HepG2 (cell line): Measurements from ENCODE around the gene ARGLU1. TPM values are rescaled to one million over a fixed set of nuclear protein-coding genes. Genes with fewer than 3 reads are reported as not detected.
A peak's percentile ranks its signal among the peaks of the same experiment; 100 is the strongest.

ENCODE experiments used
- ARNTL ChIP-seq: sonication (generic); formaldehyde crosslinking; IDR thresholded peaks from 2 replicates; pipeline ENCODE4 v1.4.0; 2020; ENCODE audit warnings: mild to moderate bottlenecking, missing genetic modification reagents
- FOXM1 ChIP-seq: sonication (generic); formaldehyde crosslinking; IDR thresholded peaks from 2 replicates; pipeline ENCODE4 v1.5.0; 2020; ENCODE audit warnings: missing genetic modification reagents
- HDAC1 ChIP-seq: sonication (generic); formaldehyde crosslinking; IDR thresholded peaks from 2 replicates; pipeline ENCODE4 v1.5.1; 2020; ENCODE audit warnings: mild to moderate bottlenecking, missing genetic modification reagents
- MLXIP ChIP-seq: sonication (generic); formaldehyde crosslinking; IDR thresholded peaks from 2 replicates; pipeline ENCODE4 v1.9.0; 2021; ENCODE audit warnings: missing genetic modification reagents, borderline replicate concordance
- NFYC ChIP-seq: IDR thresholded peaks from 2 replicates; pipeline ENCODE4 v1.6.1; 2016; ENCODE audit warnings: missing genetic modification reagents, missing compliant biosample characterization
- PTBP1 ChIP-seq: fragments of 200-400 bp; formaldehyde crosslinking; IDR thresholded peaks from 2 replicates; pipeline ENCODE4 v1.6.1; 2018; ENCODE audit warnings: low read length, low read depth; ENCODE audit not compliant: poor library complexity, severe bottlenecking
- RCOR2 ChIP-seq: IDR thresholded peaks from 2 replicates; pipeline ENCODE4 v1.6.1; 2016; ENCODE audit warnings: missing biosample characterization, missing genetic modification reagents
- SMAD3 ChIP-seq: sonication (generic); formaldehyde crosslinking; IDR thresholded peaks from 2 replicates; pipeline ENCODE4 v1.4.0; 2020; ENCODE audit warnings: missing genetic modification reagents
- SP5 ChIP-seq: IDR thresholded peaks from 2 replicates; pipeline ENCODE4 v1.6.1; 2016; ENCODE audit warnings: low read depth, borderline replicate concordance
- TCF7L2 ChIP-seq: IDR thresholded peaks from 2 replicates; pipeline ENCODE4 v1.6.1; 2011; ENCODE audit warnings: mild to moderate bottlenecking, low read depth, low read length, moderate library complexity
- TSC22D2 ChIP-seq: sonication (generic); formaldehyde crosslinking; IDR thresholded peaks from 2 replicates; pipeline ENCODE4 v1.5.1; 2020; ENCODE audit warnings: missing genetic modification reagents, mild to moderate bottlenecking, borderline replicate concordance
- ZBTB43 ChIP-seq: sonication (generic); formaldehyde crosslinking; conservative IDR thresholded peaks from 2 replicates; pipeline ENCODE4 v1.4.0; 2020; ENCODE audit warnings: missing genetic modification reagents
- ZBTB49 ChIP-seq: sonication (generic); formaldehyde crosslinking; IDR thresholded peaks from 2 replicates; pipeline ENCODE4 v1.4.0; 2020; ENCODE audit warnings: missing genetic modification reagents, borderline replicate concordance
- ZFP82 ChIP-seq: sonication (generic); formaldehyde crosslinking; IDR thresholded peaks from 2 replicates; pipeline ENCODE4 v1.5.1; 2020; ENCODE audit warnings: mild to moderate bottlenecking, missing genetic modification reagents, borderline replicate concordance
- ZIK1 ChIP-seq: sonication (generic); formaldehyde crosslinking; IDR thresholded peaks from 2 replicates; pipeline ENCODE4 v1.5.0; 2020; ENCODE audit warnings: mild to moderate bottlenecking, low read depth, missing genetic modification reagents, borderline replicate concordance
- ZNF557 ChIP-seq: sonication (generic); formaldehyde crosslinking; IDR thresholded peaks from 2 replicates; pipeline ENCODE4 v1.4.0; 2020; ENCODE audit warnings: missing genetic modification reagents
- ZNF615 ChIP-seq: sonication (generic); formaldehyde crosslinking; IDR thresholded peaks from 2 replicates; pipeline ENCODE4 v1.5.0; 2020; ENCODE audit warnings: mild to moderate bottlenecking, missing genetic modification reagents, borderline replicate concordance
- ZNF720 ChIP-seq: sonication (generic); formaldehyde crosslinking; IDR thresholded peaks from 2 replicates; pipeline ENCODE4 v1.4.0; 2020; ENCODE audit warnings: missing genetic modification reagents
- ZNF747 ChIP-seq: sonication (generic); formaldehyde crosslinking; IDR thresholded peaks from 2 replicates; pipeline ENCODE4 v1.8.1; 2023; ENCODE audit warnings: missing genetic modification reagents, mild to moderate bottlenecking, borderline replicate concordance
- ZNF784 ChIP-seq: sonication (generic); formaldehyde crosslinking; IDR thresholded peaks from 2 replicates; pipeline ENCODE4 v1.5.1; 2020; ENCODE audit warnings: missing genetic modification reagents, mild to moderate bottlenecking, borderline replicate concordance
- ZSCAN5A ChIP-seq: sonication (generic); formaldehyde crosslinking; IDR thresholded peaks from 2 replicates; pipeline ENCODE4 v1.8.0; 2022; ENCODE audit warnings: mild to moderate bottlenecking, missing genetic modification reagents, borderline replicate concordance
- polyA plus RNA-seq, 8 experiments: library from polyadenylated mRNA; depleted of rRNA in 3 of 8; stranded (reverse) in 7 of 8; unstranded in 1 of 8; fragments of >200 nt; fragmentation: Illumina TruSeq in 4 of 8; extraction: Trizol in 4 of 8; gene quantifications; 2 replicates each; pipeline versions ENCODE4 v1.2.1 to v1.2.3, GENCODE V29; 2011 to 2016; ENCODE audit warnings: low read depth in 4 of 8, missing spikeins in 1 of 8, mixed read lengths in 1 of 8; ENCODE audit not compliant: insufficient read depth in 1 of 8
- total RNA-seq, 5 experiments: library from RNA; depleted of rRNA; stranded (reverse); fragments of >200 nt; fragmentation: Illumina TruSeq; extraction: Trizol; gene quantifications; 2 replicates each; pipeline ENCODE4 v1.2.3, GENCODE V29; 2016; ENCODE audit warnings: low read depth in 1 of 5

Gene ARGLU1
- total and polyA plus RNA-seq, 2 of the 13 experiments (the other 11 are each of a cell fraction or from before 2014, with no cell fraction given) = 47.1 to 70.6 TPM

GRCh38 chr13:106535552-106536243 lies 32.2 kb downstream of the ARGLU1 start, which contains the start of gene EFNB2 (continued):
- TF ChIP-seq ZBTB49 (CRISPR knock-in tag) (no peak), ZSCAN5A (CRISPR knock-in tag) (0 out of 2 replicates have a peak, but pooled peaks have one; percentile 3), NFYC (CRISPR knock-in tag) (peak; percentile 85), ZIK1 (CRISPR knock-in tag) (no peak), ZNF784 (CRISPR knock-in tag) (no peak), FOXM1 (no peak), ZNF557 (CRISPR knock-in tag) (0 out of 2 replicates have a peak, but pooled peaks have one; percentile 29), PTBP1 (no peak), SP5 (CRISPR knock-in tag) (peak; percentile 34), ZNF747 (CRISPR knock-in tag) (no peak), HDAC1 (CRISPR knock-in tag) (0 out of 2 replicates have a peak, but pooled peaks have one; percentile 19), ZNF615 (no peak), TCF7L2 (no peak), RCOR2 (CRISPR knock-in tag) (no peak), MLXIP (CRISPR knock-in tag) (no peak), ZNF720 (CRISPR knock-in tag) (no peak), ZFP82 (CRISPR knock-in tag) (peak; percentile 45; the same call in 1 of the 2 replicates), ARNTL (no peak), ZBTB43 (CRISPR knock-in tag) (peak; percentile 83), TSC22D2 (CRISPR knock-in tag) (no peak; the same call in 1 of the 2 replicates), SMAD3 (CRISPR knock-in tag) (no peak)
